ENCODE results near the gene P4HB.

DNA sequence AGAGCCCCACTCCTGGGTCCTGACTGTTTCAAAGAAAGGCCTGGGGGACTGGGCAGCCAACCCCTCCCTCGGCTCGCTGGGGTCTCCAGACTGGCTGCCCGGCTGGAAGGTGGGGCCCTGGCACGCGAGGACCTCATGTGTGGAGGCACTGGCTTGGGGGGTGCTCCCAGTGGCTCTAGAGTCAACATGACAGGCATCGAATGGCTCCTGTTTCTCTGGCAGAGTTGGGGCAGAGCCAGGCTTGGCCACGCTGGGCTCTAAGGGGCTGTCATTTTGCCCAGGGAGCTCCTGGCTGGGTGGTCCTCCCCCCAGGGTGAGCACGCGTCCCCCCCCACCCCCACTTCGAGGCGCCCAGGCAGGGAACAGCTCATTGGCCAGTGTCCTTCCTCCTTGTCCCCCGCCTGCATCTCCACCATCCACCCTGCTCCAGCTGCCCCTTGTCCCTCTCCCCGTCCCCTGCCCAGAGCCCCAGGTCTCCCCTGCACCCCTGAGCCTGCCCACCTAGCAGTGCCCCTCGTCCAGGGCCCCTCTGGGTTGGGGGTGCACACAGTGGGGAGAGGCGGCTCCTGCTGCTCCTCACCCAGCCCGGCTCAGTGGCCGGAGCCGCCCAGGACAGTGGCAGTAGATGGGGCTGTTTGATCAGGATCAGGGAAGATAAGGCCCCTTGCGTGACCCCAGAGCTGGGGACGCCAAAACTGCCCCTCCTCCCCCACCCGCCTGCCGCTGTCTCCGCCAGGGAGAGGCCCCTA is 53.7 kb downstream of the P4HB start:
- TF ChIP-seq, protein P1, sequence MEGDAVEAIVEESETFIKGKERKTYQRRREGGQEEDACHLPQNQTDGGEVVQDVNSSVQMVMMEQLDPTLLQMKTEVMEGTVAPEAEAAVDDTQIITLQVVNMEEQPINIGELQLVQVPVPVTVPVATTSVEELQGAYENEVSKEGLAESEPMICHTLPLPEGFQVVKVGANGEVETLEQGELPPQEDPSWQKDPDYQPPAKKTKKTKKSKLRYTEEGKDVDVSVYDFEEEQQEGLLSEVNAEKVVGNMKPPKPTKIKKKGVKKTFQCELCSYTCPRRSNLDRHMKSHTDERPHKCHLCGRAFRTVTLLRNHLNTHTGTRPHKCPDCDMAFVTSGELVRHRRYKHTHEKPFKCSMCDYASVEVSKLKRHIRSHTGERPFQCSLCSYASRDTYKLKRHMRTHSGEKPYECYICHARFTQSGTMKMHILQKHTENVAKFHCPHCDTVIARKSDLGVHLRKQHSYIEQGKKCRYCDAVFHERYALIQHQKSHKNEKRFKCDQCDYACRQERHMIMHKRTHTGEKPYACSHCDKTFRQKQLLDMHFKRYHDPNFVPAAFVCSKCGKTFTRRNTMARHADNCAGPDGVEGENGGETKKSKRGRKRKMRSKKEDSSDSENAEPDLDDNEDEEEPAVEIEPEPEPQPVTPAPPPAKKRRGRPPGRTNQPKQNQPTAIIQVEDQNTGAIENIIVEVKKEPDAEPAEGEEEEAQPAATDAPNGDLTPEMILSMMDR (IDR thresholded peaks at IDR 0.05; ENCODE audit: insufficient read depth, low read length), result no peak
- no peak for TF ChIP-seq SPI1 (IDR thresholded peaks at IDR 0.05; ENCODE audit: borderline replicate concordance, low read depth)
- TF ChIP-seq POLR2AphosphoS5 (IDR thresholded peaks at IDR 0.05; ENCODE audit: low read depth), result no peak
- TF ChIP-seq, protein P2, sequence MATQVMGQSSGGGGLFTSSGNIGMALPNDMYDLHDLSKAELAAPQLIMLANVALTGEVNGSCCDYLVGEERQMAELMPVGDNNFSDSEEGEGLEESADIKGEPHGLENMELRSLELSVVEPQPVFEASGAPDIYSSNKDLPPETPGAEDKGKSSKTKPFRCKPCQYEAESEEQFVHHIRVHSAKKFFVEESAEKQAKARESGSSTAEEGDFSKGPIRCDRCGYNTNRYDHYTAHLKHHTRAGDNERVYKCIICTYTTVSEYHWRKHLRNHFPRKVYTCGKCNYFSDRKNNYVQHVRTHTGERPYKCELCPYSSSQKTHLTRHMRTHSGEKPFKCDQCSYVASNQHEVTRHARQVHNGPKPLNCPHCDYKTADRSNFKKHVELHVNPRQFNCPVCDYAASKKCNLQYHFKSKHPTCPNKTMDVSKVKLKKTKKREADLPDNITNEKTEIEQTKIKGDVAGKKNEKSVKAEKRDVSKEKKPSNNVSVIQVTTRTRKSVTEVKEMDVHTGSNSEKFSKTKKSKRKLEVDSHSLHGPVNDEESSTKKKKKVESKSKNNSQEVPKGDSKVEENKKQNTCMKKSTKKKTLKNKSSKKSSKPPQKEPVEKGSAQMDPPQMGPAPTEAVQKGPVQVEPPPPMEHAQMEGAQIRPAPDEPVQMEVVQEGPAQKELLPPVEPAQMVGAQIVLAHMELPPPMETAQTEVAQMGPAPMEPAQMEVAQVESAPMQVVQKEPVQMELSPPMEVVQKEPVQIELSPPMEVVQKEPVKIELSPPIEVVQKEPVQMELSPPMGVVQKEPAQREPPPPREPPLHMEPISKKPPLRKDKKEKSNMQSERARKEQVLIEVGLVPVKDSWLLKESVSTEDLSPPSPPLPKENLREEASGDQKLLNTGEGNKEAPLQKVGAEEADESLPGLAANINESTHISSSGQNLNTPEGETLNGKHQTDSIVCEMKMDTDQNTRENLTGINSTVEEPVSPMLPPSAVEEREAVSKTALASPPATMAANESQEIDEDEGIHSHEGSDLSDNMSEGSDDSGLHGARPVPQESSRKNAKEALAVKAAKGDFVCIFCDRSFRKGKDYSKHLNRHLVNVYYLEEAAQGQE (IDR thresholded peaks at IDR 0.05; ENCODE audit: insufficient replicate concordance, low read depth), result no peak
- no peak for TF ChIP-seq GABPA (IDR thresholded peaks at IDR 0.05; ENCODE audit: low read depth)

Data from HL-60 (cell line).